NT2/D1 (cell line): Measurements from ENCODE around the gene XPR1.

ENCODE experiments used
- YY1 ChIP-seq: IDR thresholded peaks from 2 replicates; pipeline ENCODE4 v1.6.1; 2011; ENCODE audit not compliant: insufficient read length, insufficient read depth
- ZNF274 ChIP-seq: IDR thresholded peaks from 2 replicates; pipeline ENCODE4 v1.6.1; 2011; ENCODE audit warnings: mild to moderate bottlenecking, low read depth, low read length

- no peak for TF ChIP-seq YY1
- no peak for TF ChIP-seq ZNF274
These were observed 269.5 kb downstream of the XPR1 start for GRCh38 chr1:180901076-180901990.
